HG03520 (cell line): Measurements from ENCODE around the gene KRT71.

Experiments used
- ATAC-seq: cut with Tn5 transposase; IDR thresholded peaks from one replicate; pipeline ENCODE4 v1.9.1; 2021; ENCODE audit warnings: mild to moderate bottlenecking, moderate library complexity; ENCODE audit not compliant: unreplicated experiment

The KRT71 gene

GRCh38 chr12:52577316-52577715, 24.4 kb upstream of the KRT71 start:
- ATAC-seq: no peak

- no peak for ATAC-seq
Observed at GRCh38 chr12:52575948-52576347, 23.0 kb upstream of the KRT71 start.

- no peak for ATAC-seq
Observed at GRCh38 chr12:52575256-52575655, 22.3 kb upstream of the KRT71 start.

GRCh38 chr12:52573743-52574142, 20.8 kb upstream of the KRT71 start, which contains the start of gene KRT74:
KRT74 (minus strand) TSS chr12:52573843; CDS start chr12:52573777, 66 bp downstream.
- no peak for ATAC-seq

- no peak for ATAC-seq
Observed at GRCh38 chr12:52573306-52573705, 20.4 kb upstream of the KRT71 start.

- ATAC-seq: no peak
Observed at GRCh38 chr12:52570511-52570910, 17.6 kb upstream of the KRT71 start.

- no peak for ATAC-seq
Observed at GRCh38 chr12:52568111-52568510, 15.2 kb upstream of the KRT71 start.

GRCh38 chr12:52566847-52567291, 13.9 kb upstream of the KRT71 start:
- no peak for ATAC-seq

GRCh38 chr12:52564582-52564981, 11.6 kb upstream of the KRT71 start:
- no peak for ATAC-seq

GRCh38 chr12:52561880-52562449, 9.0 kb upstream of the KRT71 start:
- no peak for ATAC-seq

GRCh38 chr12:52559979-52560378, 7.0 kb upstream of the KRT71 start:
- no peak for ATAC-seq

- ATAC-seq: no peak
Observed at GRCh38 chr12:52558781-52559445, 6.0 kb upstream of the KRT71 start.

- ATAC-seq: no peak
Observed at GRCh38 chr12:52557476-52557875, 4.5 kb upstream of the KRT71 start.

- no peak for ATAC-seq
Observed at GRCh38 chr12:52555577-52555976, 2.6 kb upstream of the KRT71 start.

- no peak for ATAC-seq
Observed at GRCh38 chr12:52552055-52552454, 890 bp downstream of the KRT71 start.

GRCh38 chr12:52551216-52551865, 1.6 kb downstream of the KRT71 start:
- ATAC-seq: no peak

GRCh38 chr12:52546126-52546525, 6.8 kb downstream of the KRT71 start:
- ATAC-seq: no peak

- no peak for ATAC-seq
Observed at GRCh38 chr12:52543985-52544883, 8.7 kb downstream of the KRT71 start.

GRCh38 chr12:52542785-52543318, 10.1 kb downstream of the KRT71 start:
- ATAC-seq: no peak

GRCh38 chr12:52542157-52542556, 10.8 kb downstream of the KRT71 start:
- no peak for ATAC-seq

- no peak for ATAC-seq
Observed at GRCh38 chr12:52541709-52542108, 11.2 kb downstream of the KRT71 start.
